GM12878 (cell line): ENCODE data around the gene DPP6. TPM values are rescaled to one million over a fixed set of nuclear protein-coding genes. Genes with fewer than 3 reads are reported as not detected.

ENCODE experiments used
- ATAC-seq: fragments of 200-7000 bp; cut with Tn5 transposase; 3 replicates; pipeline ENCODE4 v1.9.1; 2020; ENCODE audit warnings: mild to moderate bottlenecking, moderate library complexity
- BruUV-seq: library from RNA; stranded (reverse); fragments of 400-500 nt; replicated peaks from 2 replicates; lab custom pipeline; 2021; lab: Mats Ljungman, UMichigan
- CTCF ChIA-PET: fragments of 300-600 bp; sonication (Branson Sonifier 250); formaldehyde crosslinking; extraction: SDS; loops from one replicate; lab custom pipeline; 2021; ENCODE audit warnings: inconsistent platforms; lab: Yijun Ruan, JAX
- POLR2A ChIA-PET: fragments of 350-600 bp; formaldehyde crosslinking; extraction: SDS; loops from one replicate; lab custom pipeline; 2021; ENCODE audit warnings: inconsistent platforms; lab: Charles Lee
- RAD21 ChIA-PET: fragments of 300-600 bp; sonication (Branson Sonifier 250); formaldehyde crosslinking; loops from one replicate; lab custom pipeline; 2023; ENCODE audit warnings: antibody characterized with exemption; ENCODE audit not compliant: unreplicated experiment; lab: Charles Lee
- SMC1A ChIA-PET: fragments of 300-600 bp; sonication (Branson Sonifier 250); formaldehyde crosslinking; loops from one replicate; lab custom pipeline; 2023; ENCODE audit not compliant: unreplicated experiment, uncharacterized antibody; lab: Charles Lee
- DNase-seq: peaks from one replicate; pipeline ENCODE4 v3.0.0-alpha.2; 2011; ENCODE audit warnings: low read depth, low spot score
- FAIRE-seq: peaks from 3 replicates; lab custom pipeline; 2011; peaks lifted over from hg19 to GRCh38; lab: Jason Lieb, UNC
- H2AFZ ChIP-seq: 2 replicates; pipeline ENCODE4 v1.6.0; 2011; ENCODE audit warnings: low read depth, low read length, control low read depth; ENCODE audit not compliant: control insufficient read depth
- H3K27ac ChIP-seq: 2 replicates; pipeline ENCODE4 v1.5.1; 2011; ENCODE audit warnings: control low read depth; ENCODE audit not compliant: control insufficient read depth, insufficient read depth
- H3K27me3 ChIP-seq, 2 experiments: replicated peaks in 1 of 2; 2 replicates each; pipeline versions ENCODE4 v1.6.0 to v1.6.1; 2011; ENCODE audit warnings: low read length in 1 of 2; ENCODE audit not compliant: control insufficient read depth in 2 of 2, insufficient read depth in 2 of 2
- H3K36me3 ChIP-seq, 2 experiments: 2 replicates each; pipeline ENCODE4 v1.5.1; 2011; ENCODE audit warnings: low read length in 1 of 2; ENCODE audit not compliant: control insufficient read depth in 2 of 2, insufficient read depth in 2 of 2
- H3K4me1 ChIP-seq: 2 replicates; pipeline ENCODE4 v1.6.1; 2011; ENCODE audit warnings: mild to moderate bottlenecking, low read length, moderate library complexity, mixed read lengths; ENCODE audit not compliant: control insufficient read depth, insufficient read depth
- H3K4me2 ChIP-seq: 2 replicates; pipeline ENCODE4 v1.6.0; 2011; ENCODE audit warnings: control low read depth; ENCODE audit not compliant: control insufficient read depth, insufficient read depth
- H3K4me3 ChIP-seq: fragments of 200-600 bp; sonication (generic); 2 replicates; pipeline ENCODE4 v1.5.1; 2016
- H3K79me2 ChIP-seq: 2 replicates; pipeline ENCODE4 v1.6.0; 2011; ENCODE audit warnings: low read length; ENCODE audit not compliant: control insufficient read depth, insufficient read depth
- H3K9ac ChIP-seq: 2 replicates; pipeline ENCODE4 v1.8.0; 2011; ENCODE audit warnings: low read length, control low read depth, mixed read lengths; ENCODE audit not compliant: control insufficient read depth, insufficient read depth
- H3K9me3 ChIP-seq: replicated peaks from 3 replicates; pipeline ENCODE4 v1.5.1; 2011; ENCODE audit warnings: mild to moderate bottlenecking, low read length; ENCODE audit not compliant: control insufficient read depth, insufficient read depth
- H4K20me1 ChIP-seq: 2 replicates; pipeline ENCODE4 v1.6.0; 2011; ENCODE audit not compliant: control insufficient read depth, insufficient read depth
- ATF7 ChIP-seq: fragments of 450-650 bp; IDR thresholded peaks from 2 replicates; pipeline ENCODE4 v1.6.1; 2016; ENCODE audit warnings: low read depth, mild to moderate bottlenecking
- BCL11A ChIP-seq: IDR thresholded peaks from 2 replicates; pipeline ENCODE4 v1.6.1; 2011; ENCODE audit warnings: low read depth, low read length
- CHD2 ChIP-seq: IDR thresholded peaks from 2 replicates; pipeline ENCODE4 v1.6.1; 2011; ENCODE audit warnings: low read depth, low read length, improper control_type of control experiment, borderline replicate concordance
- GATAD2B ChIP-seq: fragments of 450-650 bp; conservative IDR thresholded peaks from 2 replicates; pipeline ENCODE4 v1.6.1; 2017; ENCODE audit warnings: low read depth, mild to moderate bottlenecking, moderate library complexity
- HDGF ChIP-seq: fragments of 450-650 bp; IDR thresholded peaks from 2 replicates; pipeline ENCODE4 v1.6.1; 2016; ENCODE audit warnings: antibody characterized with exemption
- KAT2A ChIP-seq: conservative IDR thresholded peaks from 2 replicates; pipeline ENCODE4 v1.6.1; 2011; ENCODE audit warnings: low read depth, low read length; ENCODE audit not compliant: control insufficient read depth
- MYC ChIP-seq: IDR thresholded peaks from 2 replicates; pipeline ENCODE4 v1.6.1; 2011; ENCODE audit warnings: mild to moderate bottlenecking, low read length, moderate library complexity, inconsistent platforms; ENCODE audit not compliant: insufficient read depth, insufficient replicate concordance, insufficient read length, severe bottlenecking
- NR2C1 ChIP-seq: fragments of 450-650 bp; IDR thresholded peaks from 2 replicates; pipeline ENCODE4 v1.6.1; 2017; ENCODE audit warnings: antibody characterized with exemption, mild to moderate bottlenecking, moderate library complexity
- PML ChIP-seq: IDR thresholded peaks from 2 replicates; pipeline ENCODE4 v1.6.1; 2012; ENCODE audit warnings: low read length, inconsistent platforms
- SMAD1 ChIP-seq: fragments of 450-650 bp; IDR thresholded peaks from 2 replicates; pipeline ENCODE4 v1.6.1; 2018; ENCODE audit warnings: mild to moderate bottlenecking, low read depth; ENCODE audit not compliant: partially characterized antibody
- SREBF1 ChIP-seq: IDR thresholded peaks from 2 replicates; pipeline ENCODE4 v1.6.1; 2012; ENCODE audit warnings: mild to moderate bottlenecking, low read length
- ZNF274 ChIP-seq: IDR thresholded peaks from one replicate; pipeline ENCODE4 v1.8.0; 2011; ENCODE audit not compliant: insufficient read length, insufficient read depth
- WGBS: methylation state at CpG from one replicate; pipeline ENCODE4 v1.1.6; 2016; ENCODE audit warnings: low lambda C conversion rate; ENCODE audit not compliant: insufficient replicate concordance, insufficient coverage; ENCODE audit errors: missing lambda C conversion rate; 5-methylcytosine and 5-hydroxymethylcytosine counted together
- in situ Hi-C: fragments of 300-500 bp; cut with MboI; formaldehyde crosslinking; loops from 9 replicates; pipeline ENCODE4 v1.14.3; 2018; ENCODE audit warnings: mixed read lengths
- intact Hi-C: fragments of 100-400 bp; cut with micrococcal nuclease; formaldehyde crosslinking; loops from one replicate; pipeline ENCODE4 v1.14.2; 2022; ENCODE audit not compliant: unreplicated experiment
- polyA plus RNA-seq, 11 experiments: library from polyadenylated mRNA; depleted of rRNA in 4 of 11; unstranded in 6 of 11; stranded (reverse) in 5 of 11; fragments of >200 nt; fragmentation: Nextera tagmentation in 4 of 11; fragmentation: Illumina TruSeq in 1 of 11; extraction: Ambion mirVana in 4 of 11; extraction: Trizol in 1 of 11; gene quantifications; 1 replicate in 1 of 11; 2 replicates in 10 of 11; pipeline versions ENCODE4 v1.2.1 to v1.2.3, GENCODE V29; 2011 to 2016; ENCODE audit warnings: inconsistent platforms in 2 of 11, missing spikeins in 2 of 11, low read depth in 1 of 11
- total RNA-seq, 4 experiments: library from RNA; depleted of rRNA in 3 of 4; stranded (reverse); fragments of >200 nt in 3 of 4; fragmentation: Illumina TruSeq in 1 of 4; extraction: Trizol in 1 of 4; gene quantifications; 2 replicates each; pipeline versions ENCODE4 v1.2.1 to v1.2.3, GENCODE V29; 2013 to 2021
- TF ChIP-seq, protein P1 (sequence below): IDR thresholded peaks from 2 replicates; pipeline ENCODE4 v1.6.1; 2012; ENCODE audit warnings: low read length, inconsistent platforms
- TF ChIP-seq, protein P2 (sequence below): fragments of 150-350 bp; IDR thresholded peaks from 2 replicates; pipeline ENCODE4 v1.6.1; 2016; ENCODE audit warnings: low read depth, low read length
- TF ChIP-seq, protein P3 (sequence below): fragments of 450-650 bp; formaldehyde crosslinking; IDR thresholded peaks from 2 replicates; pipeline ENCODE4 v1.5.0; 2022; ENCODE audit warnings: mild to moderate bottlenecking, missing genetic modification characterization

Gene DPP6
- total and polyA plus RNA-seq, 10 of the 15 experiments (the other 5 are each of a cell fraction or from before 2014, with no cell fraction given) = not detected

DNA sequence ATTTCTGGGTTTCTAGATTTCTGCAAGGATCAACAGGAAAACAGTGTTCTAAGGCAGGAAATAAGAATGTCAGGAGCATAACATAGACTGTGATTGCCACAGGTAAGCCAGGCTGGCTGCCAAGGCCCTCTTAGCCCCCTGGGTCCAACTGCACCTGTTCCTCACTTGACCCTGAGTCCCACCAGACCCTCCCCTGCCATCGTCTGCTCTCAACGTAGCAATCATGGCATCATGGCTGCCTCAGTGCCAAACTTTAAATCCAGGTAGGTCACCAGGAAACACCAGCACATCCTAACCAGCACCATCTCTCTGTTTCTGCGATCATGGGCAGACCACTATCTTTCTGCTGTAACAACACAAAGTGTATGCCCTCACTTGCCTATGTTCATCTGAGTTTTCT is 683.6 kb downstream of the DPP6 start:
- POLR2A ChIA-PET = no interaction called here
- FAIRE-seq = no peak

More for the DNA sequence above, 683.6 kb downstream of the DPP6 start:
- DNase-seq (no peak), ATAC-seq (no peak)
- in situ Hi-C loops (no loop called here), intact Hi-C loops (no loop called here)
- H3K36me3 ChIP-seq = no peaks in the 10 kb centered on the region
- no peak overlapping the region for H2AFZ ChIP-seq
- ChIA-PET CTCF (interaction anchor here (1.0 kb wide), 1 partner anchor 37 kb away, joined by 4 read pairs; no protein-coding TSS in a partner anchor), RAD21 (no interaction called here), SMC1A (no interaction called here)
- H3K9me3 ChIP-seq = no peaks in the 10 kb centered on the region; the same call in 2 of the 3 replicates
- H3K79me2 ChIP-seq = no peaks in the 10 kb centered on the region
- no peak for TF ChIP-seq GATAD2B
- TF ChIP-seq MYC = no peak
- TF ChIP-seq HDGF = no peak
- no peak for TF ChIP-seq SREBF1
- TF ChIP-seq CHD2 = no peak
- TF ChIP-seq SMAD1 = no peak
- no peak for TF ChIP-seq ATF7
- TF ChIP-seq PML = no peak
- no peak for TF ChIP-seq BCL11A
- TF ChIP-seq, protein P1, sequence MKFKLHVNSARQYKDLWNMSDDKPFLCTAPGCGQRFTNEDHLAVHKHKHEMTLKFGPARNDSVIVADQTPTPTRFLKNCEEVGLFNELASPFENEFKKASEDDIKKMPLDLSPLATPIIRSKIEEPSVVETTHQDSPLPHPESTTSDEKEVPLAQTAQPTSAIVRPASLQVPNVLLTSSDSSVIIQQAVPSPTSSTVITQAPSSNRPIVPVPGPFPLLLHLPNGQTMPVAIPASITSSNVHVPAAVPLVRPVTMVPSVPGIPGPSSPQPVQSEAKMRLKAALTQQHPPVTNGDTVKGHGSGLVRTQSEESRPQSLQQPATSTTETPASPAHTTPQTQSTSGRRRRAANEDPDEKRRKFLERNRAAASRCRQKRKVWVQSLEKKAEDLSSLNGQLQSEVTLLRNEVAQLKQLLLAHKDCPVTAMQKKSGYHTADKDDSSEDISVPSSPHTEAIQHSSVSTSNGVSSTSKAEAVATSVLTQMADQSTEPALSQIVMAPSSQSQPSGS = no peak
- TF ChIP-seq, protein P2, sequence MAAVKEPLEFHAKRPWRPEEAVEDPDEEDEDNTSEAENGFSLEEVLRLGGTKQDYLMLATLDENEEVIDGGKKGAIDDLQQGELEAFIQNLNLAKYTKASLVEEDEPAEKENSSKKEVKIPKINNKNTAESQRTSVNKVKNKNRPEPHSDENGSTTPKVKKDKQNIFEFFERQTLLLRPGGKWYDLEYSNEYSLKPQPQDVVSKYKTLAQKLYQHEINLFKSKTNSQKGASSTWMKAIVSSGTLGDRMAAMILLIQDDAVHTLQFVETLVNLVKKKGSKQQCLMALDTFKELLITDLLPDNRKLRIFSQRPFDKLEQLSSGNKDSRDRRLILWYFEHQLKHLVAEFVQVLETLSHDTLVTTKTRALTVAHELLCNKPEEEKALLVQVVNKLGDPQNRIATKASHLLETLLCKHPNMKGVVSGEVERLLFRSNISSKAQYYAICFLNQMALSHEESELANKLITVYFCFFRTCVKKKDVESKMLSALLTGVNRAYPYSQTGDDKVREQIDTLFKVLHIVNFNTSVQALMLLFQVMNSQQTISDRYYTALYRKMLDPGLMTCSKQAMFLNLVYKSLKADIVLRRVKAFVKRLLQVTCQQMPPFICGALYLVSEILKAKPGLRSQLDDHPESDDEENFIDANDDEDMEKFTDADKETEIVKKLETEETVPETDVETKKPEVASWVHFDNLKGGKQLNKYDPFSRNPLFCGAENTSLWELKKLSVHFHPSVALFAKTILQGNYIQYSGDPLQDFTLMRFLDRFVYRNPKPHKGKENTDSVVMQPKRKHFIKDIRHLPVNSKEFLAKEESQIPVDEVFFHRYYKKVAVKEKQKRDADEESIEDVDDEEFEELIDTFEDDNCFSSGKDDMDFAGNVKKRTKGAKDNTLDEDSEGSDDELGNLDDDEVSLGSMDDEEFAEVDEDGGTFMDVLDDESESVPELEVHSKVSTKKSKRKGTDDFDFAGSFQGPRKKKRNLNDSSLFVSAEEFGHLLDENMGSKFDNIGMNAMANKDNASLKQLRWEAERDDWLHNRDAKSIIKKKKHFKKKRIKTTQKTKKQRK = no peak
- TF ChIP-seq NR2C1 = no peak
- no peak for TF ChIP-seq ZNF274
- TF ChIP-seq KAT2A = no peak
- TF ChIP-seq, protein P3, sequence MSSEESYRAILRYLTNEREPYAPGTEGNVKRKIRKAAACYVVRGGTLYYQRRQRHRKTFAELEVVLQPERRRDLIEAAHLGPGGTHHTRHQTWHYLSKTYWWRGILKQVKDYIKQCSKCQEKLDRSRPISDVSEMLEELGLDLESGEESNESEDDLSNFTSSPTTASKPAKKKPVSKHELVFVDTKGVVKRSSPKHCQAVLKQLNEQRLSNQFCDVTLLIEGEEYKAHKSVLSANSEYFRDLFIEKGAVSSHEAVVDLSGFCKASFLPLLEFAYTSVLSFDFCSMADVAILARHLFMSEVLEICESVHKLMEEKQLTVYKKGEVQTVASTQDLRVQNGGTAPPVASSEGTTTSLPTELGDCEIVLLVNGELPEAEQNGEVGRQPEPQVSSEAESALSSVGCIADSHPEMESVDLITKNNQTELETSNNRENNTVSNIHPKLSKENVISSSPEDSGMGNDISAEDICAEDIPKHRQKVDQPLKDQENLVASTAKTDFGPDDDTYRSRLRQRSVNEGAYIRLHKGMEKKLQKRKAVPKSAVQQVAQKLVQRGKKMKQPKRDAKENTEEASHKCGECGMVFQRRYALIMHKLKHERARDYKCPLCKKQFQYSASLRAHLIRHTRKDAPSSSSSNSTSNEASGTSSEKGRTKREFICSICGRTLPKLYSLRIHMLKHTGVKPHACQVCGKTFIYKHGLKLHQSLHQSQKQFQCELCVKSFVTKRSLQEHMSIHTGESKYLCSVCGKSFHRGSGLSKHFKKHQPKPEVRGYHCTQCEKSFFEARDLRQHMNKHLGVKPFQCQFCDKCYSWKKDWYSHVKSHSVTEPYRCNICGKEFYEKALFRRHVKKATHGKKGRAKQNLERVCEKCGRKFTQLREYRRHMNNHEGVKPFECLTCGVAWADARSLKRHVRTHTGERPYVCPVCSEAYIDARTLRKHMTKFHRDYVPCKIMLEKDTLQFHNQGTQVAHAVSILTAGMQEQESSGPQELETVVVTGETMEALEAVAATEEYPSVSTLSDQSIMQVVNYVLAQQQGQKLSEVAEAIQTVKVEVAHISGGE (CRISPR knock-in tag) = no peak
- H3K27ac ChIP-seq = no peak overlapping the region
- no TSS peak for BruUV-seq
- no peaks in the 10 kb centered on the region for H4K20me1 ChIP-seq
- no peak overlapping the region for H3K9ac ChIP-seq
- H3K27me3 ChIP-seq = no peaks in the 10 kb centered on the region
- no peak overlapping the region for H3K4me3 ChIP-seq
- WGBS = 22% methylated on average over 3 of the region's 3 CpGs
- no peak overlapping the region for H3K4me2 ChIP-seq
- H3K4me1 ChIP-seq = no peaks in the 10 kb centered on the region
